SH-SY5Y (cell line): Measurements from ENCODE around the gene ACER3.

Experiments
- GATA2 ChIP-seq: IDR thresholded peaks from 2 replicates; pipeline ENCODE4 v1.6.1; 2011; ENCODE audit warnings: mild to moderate bottlenecking, low read depth, low read length
- GATA3 ChIP-seq: IDR thresholded peaks from 2 replicates; pipeline ENCODE4 v1.6.1; 2011; ENCODE audit warnings: low read depth, mild to moderate bottlenecking, low read length, moderate library complexity

DNA sequence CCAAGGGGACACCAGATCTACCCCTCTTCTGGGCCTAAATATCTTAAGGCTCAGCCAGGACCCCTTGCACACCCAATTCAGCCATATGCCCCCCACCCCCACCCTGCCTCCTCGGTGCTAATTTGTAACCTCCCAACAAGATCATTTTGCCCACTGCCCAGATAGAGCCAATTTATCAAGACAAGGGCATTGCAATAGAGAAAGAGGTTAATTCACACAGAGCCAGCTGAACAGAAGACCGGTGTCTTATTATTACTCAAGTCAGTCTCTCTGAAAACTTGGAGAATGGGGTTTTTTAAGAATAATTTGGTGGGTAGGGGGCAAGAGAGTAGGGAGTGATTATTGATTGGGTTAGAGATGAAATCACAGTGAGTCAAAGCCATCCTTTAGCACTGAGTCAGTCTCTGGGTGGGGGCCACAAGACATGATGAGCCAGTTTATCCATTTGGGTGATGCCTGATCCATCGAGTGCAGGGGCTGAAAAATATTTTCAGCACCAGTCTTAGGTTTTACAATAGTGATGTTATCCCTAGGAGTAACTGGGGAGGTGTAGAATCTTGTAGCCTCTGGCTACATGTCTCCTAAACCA lies 196.2 kb downstream of the ACER3 start:
- TF ChIP-seq GATA2 (no peak), GATA3 (no peak)
